ENCODE measurements around the gene SLC15A4. TPM values are rescaled to one million over a fixed set of nuclear protein-coding genes. Genes with fewer than 3 reads are reported as not detected.
A peak's percentile ranks its signal among the peaks of the same experiment; 100 is the strongest.

The SLC15A4 gene
- 46.6 and 52.5 TPM in 2 replicates for total RNA-seq

DNA sequence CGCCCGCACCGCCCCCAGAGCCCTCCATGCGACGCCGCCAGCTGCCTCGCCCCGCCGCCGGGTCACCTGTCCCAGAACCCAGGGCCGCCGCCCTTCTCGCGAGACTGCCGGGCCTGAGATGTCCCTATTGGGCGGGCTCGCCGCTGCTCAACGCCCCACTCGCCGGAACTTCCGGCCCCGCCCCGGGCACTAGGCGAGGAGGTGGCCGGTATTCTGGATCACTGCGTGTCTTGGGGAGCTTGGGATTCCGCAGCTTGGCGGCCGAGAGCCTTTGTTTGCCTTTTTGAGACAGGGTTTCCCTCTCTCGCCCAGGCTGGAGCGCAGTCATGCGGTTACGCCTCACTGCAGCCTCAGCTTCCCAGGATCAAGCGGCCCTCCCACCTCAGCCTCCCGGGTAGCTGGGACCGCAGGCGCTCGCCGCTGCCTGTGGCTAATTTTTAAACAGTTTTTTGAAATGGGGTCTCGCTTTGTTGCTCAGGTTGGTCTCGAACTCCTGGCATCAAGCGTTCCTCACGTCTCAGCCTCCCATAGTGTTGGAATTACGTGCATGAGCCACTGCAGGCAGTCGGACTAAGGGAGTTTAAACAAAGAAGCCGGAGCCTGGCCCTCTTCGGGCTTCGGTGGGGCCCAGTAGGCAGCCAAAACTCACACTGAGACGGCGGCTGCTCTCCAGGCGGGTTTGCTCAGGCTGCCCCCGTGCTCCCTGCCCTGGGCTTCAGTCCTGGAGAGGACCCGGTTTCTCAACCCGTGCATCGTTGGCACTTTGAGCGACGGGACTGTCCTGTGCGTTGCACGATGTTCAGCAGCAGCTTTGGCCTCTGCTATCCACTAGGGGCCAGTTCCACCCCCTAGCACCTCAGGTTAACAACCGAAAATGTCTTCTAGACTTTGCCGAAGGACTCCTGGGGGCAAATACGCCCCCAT lies at the start of gene SLC15A4:
Gene SLC15A4, minus strand, starts transcription at position 43 of the 924 bp plus-strand sequence. Its CDS starts 15 bp downstream, at position 28.
- Histone ChIP-seq H3K4me2 (ENCODE audit: insufficient read depth, low read length) (peak within 1 kb of the TSS; percentile 87), H3K4me3 (ENCODE audit: insufficient read depth, low read length) (peak within 1 kb of the TSS; percentile 90), H2AFZ (ENCODE audit: low read length) (peak within 1 kb of the TSS; percentile 100), H3K27me3 (ENCODE audit: insufficient read depth, low read length) (no peaks in the 10 kb centered on the region), H3K4me1 (ENCODE audit: insufficient read depth, low read length) (peaks cover 13% of the 10 kb centered on the region), H4K20me1 (ENCODE audit: insufficient read depth, low read length) (peaks cover 6% of the 10 kb centered on the region), H3K79me2 (ENCODE audit: insufficient read depth, low read length) (peaks cover 43% of the 10 kb centered on the region), H3K9me3 (ENCODE audit: low read depth, low read length) (no peaks in the 10 kb centered on the region), H3K27ac (ENCODE audit: low read depth, low read length) (peak within 1 kb of the TSS; percentile 72), H3K36me3 (ENCODE audit: insufficient read depth, low read length) (peaks cover 3% of the 10 kb centered on the region)
- TF ChIP-seq, protein P1, sequence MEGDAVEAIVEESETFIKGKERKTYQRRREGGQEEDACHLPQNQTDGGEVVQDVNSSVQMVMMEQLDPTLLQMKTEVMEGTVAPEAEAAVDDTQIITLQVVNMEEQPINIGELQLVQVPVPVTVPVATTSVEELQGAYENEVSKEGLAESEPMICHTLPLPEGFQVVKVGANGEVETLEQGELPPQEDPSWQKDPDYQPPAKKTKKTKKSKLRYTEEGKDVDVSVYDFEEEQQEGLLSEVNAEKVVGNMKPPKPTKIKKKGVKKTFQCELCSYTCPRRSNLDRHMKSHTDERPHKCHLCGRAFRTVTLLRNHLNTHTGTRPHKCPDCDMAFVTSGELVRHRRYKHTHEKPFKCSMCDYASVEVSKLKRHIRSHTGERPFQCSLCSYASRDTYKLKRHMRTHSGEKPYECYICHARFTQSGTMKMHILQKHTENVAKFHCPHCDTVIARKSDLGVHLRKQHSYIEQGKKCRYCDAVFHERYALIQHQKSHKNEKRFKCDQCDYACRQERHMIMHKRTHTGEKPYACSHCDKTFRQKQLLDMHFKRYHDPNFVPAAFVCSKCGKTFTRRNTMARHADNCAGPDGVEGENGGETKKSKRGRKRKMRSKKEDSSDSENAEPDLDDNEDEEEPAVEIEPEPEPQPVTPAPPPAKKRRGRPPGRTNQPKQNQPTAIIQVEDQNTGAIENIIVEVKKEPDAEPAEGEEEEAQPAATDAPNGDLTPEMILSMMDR (IDR thresholded peaks at IDR 0.05; ENCODE audit: extremely low read depth, low read depth, low read length): peak; percentile 29
- peak; percentile 100 for DNase-seq (ENCODE audit: insufficient read length, low spot score, missing footprints)

DNA sequence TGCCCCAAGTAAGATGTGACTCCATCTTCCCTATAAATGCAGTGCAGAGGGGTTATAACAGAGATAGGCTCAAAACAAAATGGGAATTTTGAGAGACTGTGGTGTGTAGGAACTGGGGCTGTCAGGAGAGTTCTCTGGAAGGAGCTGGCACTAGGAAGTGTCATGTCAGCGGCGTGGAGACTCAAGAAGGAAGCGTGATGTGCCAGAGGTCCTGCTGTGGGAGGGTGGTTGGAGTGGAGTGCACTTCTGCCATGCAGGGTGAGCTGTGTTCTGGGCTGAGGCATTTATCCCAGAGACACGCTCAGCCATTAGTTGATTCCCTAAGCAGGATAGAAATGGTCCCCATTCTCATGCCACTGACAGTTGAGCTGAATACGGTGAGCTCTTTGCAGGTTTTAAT lies 48.5 kb upstream of the SLC15A4 start:
- Histone ChIP-seq H3K4me1 (ENCODE audit: insufficient read depth, low read length) (no peaks in the 10 kb centered on the region), H2AFZ (ENCODE audit: low read length) (no peak overlapping the region), H3K4me2 (ENCODE audit: insufficient read depth, low read length) (no peak overlapping the region), H3K27me3 (ENCODE audit: insufficient read depth, low read length) (no peaks in the 10 kb centered on the region), H3K4me3 (ENCODE audit: insufficient read depth, low read length) (no peak overlapping the region), H3K9me3 (ENCODE audit: low read depth, low read length) (no peaks in the 10 kb centered on the region), H3K27ac (ENCODE audit: low read depth, low read length) (no peak overlapping the region), H3K79me2 (ENCODE audit: insufficient read depth, low read length) (no peaks in the 10 kb centered on the region), H4K20me1 (ENCODE audit: insufficient read depth, low read length) (no peaks in the 10 kb centered on the region), H3K36me3 (ENCODE audit: insufficient read depth, low read length) (no peaks in the 10 kb centered on the region)
- DNase-seq (ENCODE audit: insufficient read length, low spot score, missing footprints): no peak
- TF ChIP-seq, protein P1 (IDR thresholded peaks at IDR 0.05; ENCODE audit: extremely low read depth, low read depth, low read length): no peak

DNA sequence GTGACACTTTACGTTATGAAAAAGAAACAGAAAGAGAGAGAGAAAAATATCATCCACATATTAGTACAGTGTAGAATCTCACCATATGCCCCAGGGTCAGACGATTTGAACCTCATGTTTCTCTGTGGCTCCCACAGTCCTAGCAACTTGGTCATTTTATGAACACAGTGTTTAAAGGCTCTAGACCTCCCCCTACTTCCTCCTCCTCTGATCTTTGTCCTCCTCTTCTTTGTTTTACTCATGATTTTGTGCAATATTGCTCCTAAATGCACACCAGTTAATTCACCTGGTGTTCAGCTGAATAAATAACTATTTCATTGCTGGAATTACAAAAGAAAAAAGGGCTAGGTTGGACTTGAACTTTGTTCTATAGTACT lies 47.7 kb upstream of the SLC15A4 start:
- Histone ChIP-seq H3K4me1 (ENCODE audit: insufficient read depth, low read length) (no peaks in the 10 kb centered on the region), H3K36me3 (ENCODE audit: insufficient read depth, low read length) (no peaks in the 10 kb centered on the region), H3K27me3 (ENCODE audit: insufficient read depth, low read length) (no peaks in the 10 kb centered on the region), H2AFZ (ENCODE audit: low read length) (no peak overlapping the region), H3K4me3 (ENCODE audit: insufficient read depth, low read length) (no peak overlapping the region), H4K20me1 (ENCODE audit: insufficient read depth, low read length) (no peaks in the 10 kb centered on the region), H3K4me2 (ENCODE audit: insufficient read depth, low read length) (no peak overlapping the region), H3K9me3 (ENCODE audit: low read depth, low read length) (no peaks in the 10 kb centered on the region), H3K27ac (ENCODE audit: low read depth, low read length) (no peak overlapping the region), H3K79me2 (ENCODE audit: insufficient read depth, low read length) (no peaks in the 10 kb centered on the region)
- no peak for DNase-seq (ENCODE audit: insufficient read length, low spot score, missing footprints)
- TF ChIP-seq, protein P1 (IDR thresholded peaks at IDR 0.05; ENCODE audit: extremely low read depth, low read depth, low read length): no peak

DNA sequence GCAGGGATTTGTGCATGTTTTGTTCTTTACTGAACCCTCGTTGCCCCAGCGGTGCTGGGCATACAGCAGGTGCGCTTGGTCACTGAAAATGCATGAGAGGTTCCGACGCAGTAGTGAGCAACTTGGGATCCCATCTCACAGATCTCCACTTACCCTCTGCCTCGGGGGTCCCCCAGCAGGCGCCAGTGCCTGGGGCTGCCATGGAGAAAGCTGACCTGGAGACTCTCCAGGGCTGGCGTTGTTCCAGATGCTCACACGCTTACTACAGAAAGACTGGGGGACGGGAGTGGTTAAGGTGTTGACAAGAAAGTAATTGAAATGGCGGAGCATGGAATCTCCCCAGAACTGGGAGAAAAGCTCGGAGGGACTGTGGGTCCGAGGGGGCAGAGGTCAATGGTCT lies 43.7 kb upstream of the SLC15A4 start:
- Histone ChIP-seq H3K9me3 (ENCODE audit: low read depth, low read length) (no peaks in the 10 kb centered on the region), H3K36me3 (ENCODE audit: insufficient read depth, low read length) (no peaks in the 10 kb centered on the region), H3K4me1 (ENCODE audit: insufficient read depth, low read length) (no peaks in the 10 kb centered on the region), H3K79me2 (ENCODE audit: insufficient read depth, low read length) (no peaks in the 10 kb centered on the region), H2AFZ (ENCODE audit: low read length) (no peak overlapping the region), H3K27ac (ENCODE audit: low read depth, low read length) (no peak overlapping the region), H3K4me3 (ENCODE audit: insufficient read depth, low read length) (no peak overlapping the region), H4K20me1 (ENCODE audit: insufficient read depth, low read length) (no peaks in the 10 kb centered on the region), H3K27me3 (ENCODE audit: insufficient read depth, low read length) (no peaks in the 10 kb centered on the region), H3K4me2 (ENCODE audit: insufficient read depth, low read length) (no peak overlapping the region)
- DNase-seq (ENCODE audit: insufficient read length, low spot score, missing footprints): no peak
- TF ChIP-seq, protein P1 (IDR thresholded peaks at IDR 0.05; ENCODE audit: extremely low read depth, low read depth, low read length): no peak

Data from osteoblast (primary cell).